C4-2B (cell line): ENCODE measurements around the gene FUS.

Experiments used
- CTCF ChIP-seq: fragments of 450-650 bp; conservative IDR thresholded peaks from 2 replicates; pipeline ENCODE4 v1.5.1; 2017; ENCODE audit warnings: mild to moderate bottlenecking
- ZFX ChIP-seq: fragments of 450-650 bp; IDR thresholded peaks from 2 replicates; pipeline ENCODE4 v1.6.1; 2017

DNA sequence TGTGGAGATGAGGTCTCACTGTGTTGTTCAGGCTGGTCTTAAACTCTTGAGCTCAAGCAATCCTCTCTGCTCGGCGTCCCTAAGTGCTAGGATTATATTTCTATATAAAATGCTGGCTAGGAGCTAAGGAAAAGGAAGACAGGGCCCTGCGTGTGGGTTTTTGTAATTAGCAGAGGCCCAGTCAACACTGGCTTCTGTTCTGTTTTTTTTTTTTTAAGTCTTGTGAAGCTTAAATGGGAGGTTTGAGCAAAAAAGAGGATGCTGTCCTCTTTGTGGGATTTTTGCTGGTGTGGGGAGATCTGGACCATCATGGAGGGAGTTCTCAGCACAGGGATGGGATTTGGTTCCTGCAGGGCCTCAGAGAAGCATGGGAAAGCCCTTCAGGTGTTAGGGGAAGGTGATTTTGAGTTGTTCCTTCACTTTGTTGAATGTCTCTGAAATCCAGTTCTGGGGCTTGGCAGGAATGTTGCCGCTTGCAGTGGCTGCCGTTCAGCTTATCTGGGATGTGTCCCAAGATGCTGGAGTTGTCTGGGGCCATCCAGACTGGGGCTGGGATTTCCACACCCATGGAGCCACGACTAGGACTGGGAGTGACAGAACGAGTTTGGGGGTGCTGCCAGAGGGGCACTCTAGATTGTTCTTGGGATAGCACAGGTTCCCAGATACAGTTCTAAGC, 18.4 kb downstream of the FUS start:
- TF ChIP-seq CTCF, result no peak
- TF ChIP-seq ZFX, result no peak
